H1 (cell line): ENCODE data around the gene TACC2. TPM values are rescaled to one million over a fixed set of nuclear protein-coding genes. Genes with fewer than 3 reads are reported as not detected.

ENCODE experiments used
- CTCF ChIA-PET: fragments of 300-600 bp; sonication (Branson Sonifier 250); formaldehyde crosslinking; loops from one replicate; lab custom pipeline; 2021; ENCODE audit not compliant: partially characterized antibody; lab: Charles Lee
- POLR2A ChIA-PET: fragments of 300-600 bp; sonication (Branson Sonifier 250); formaldehyde crosslinking; loops from one replicate; lab custom pipeline; 2021; ENCODE audit warnings: inconsistent platforms; ENCODE audit not compliant: partially characterized antibody; lab: Charles Lee
- DNase-seq, 2 experiments: peaks; one replicate each; pipeline versions ENCODE4 v3.0.0 to v3.0.0-alpha.2; 2010 to 2022; ENCODE audit warnings: low spot score in 2 of 2, low read depth in 1 of 2, mixed read lengths in 1 of 2
- FAIRE-seq: peaks from 2 replicates; lab custom pipeline; 2011; peaks lifted over from hg19 to GRCh38; lab: Jason Lieb, UNC
- H2AFZ ChIP-seq: 2 replicates; pipeline ENCODE4 v1.8.1; 2012; ENCODE audit warnings: low read length, inconsistent platforms
- H2AK5ac ChIP-seq: 2 replicates; pipeline ENCODE4 v1.6.1; 2013; ENCODE audit warnings: low read depth, low read length
- H2BK120ac ChIP-seq: replicated peaks from 2 replicates; pipeline ENCODE3; 2013; ENCODE audit warnings: low read depth, low read length, inconsistent platforms
- H2BK12ac ChIP-seq: 2 replicates; pipeline ENCODE4 v1.6.1; 2013; ENCODE audit warnings: low read depth, low read length
- H2BK15ac ChIP-seq: 2 replicates; pipeline ENCODE4 v1.6.1; 2013; ENCODE audit warnings: low read length
- H2BK20ac ChIP-seq: 2 replicates; pipeline ENCODE4 v1.6.1; 2013; ENCODE audit warnings: low read length
- H2BK5ac ChIP-seq: 2 replicates; pipeline ENCODE4 v1.6.1; 2013; ENCODE audit warnings: low read depth, low read length
- H3K14ac ChIP-seq: 2 replicates; pipeline ENCODE4 v1.6.1; 2013; ENCODE audit warnings: inconsistent platforms; ENCODE audit not compliant: insufficient read length
- H3K18ac ChIP-seq: 2 replicates; pipeline ENCODE4 v1.6.1; 2013; ENCODE audit warnings: low read length; ENCODE audit errors: extremely low read depth
- H3K23ac ChIP-seq: 2 replicates; pipeline ENCODE4 v1.6.1; 2013; ENCODE audit warnings: inconsistent platforms; ENCODE audit not compliant: insufficient read length
- H3K23me2 ChIP-seq: 2 replicates; pipeline ENCODE4 v1.6.1; 2013; ENCODE audit warnings: low read depth, low read length
- H3K27ac ChIP-seq: 2 replicates; pipeline ENCODE4 v1.6.1; 2011; ENCODE audit warnings: low read depth, low read length, inconsistent platforms
- H3K27me3 ChIP-seq, 4 experiments: replicated peaks in 1 of 4; 1 replicate in 1 of 4; 2 replicates in 3 of 4; pipeline versions ENCODE4 v1.6.1 to v1.8.1; 2011 to 2013; ENCODE audit warnings: low read length in 3 of 4, mild to moderate bottlenecking in 3 of 4, inconsistent platforms in 2 of 4, mixed read lengths in 2 of 4, moderate library complexity in 1 of 4; ENCODE audit not compliant: control insufficient read depth in 3 of 4, insufficient read depth in 3 of 4; ENCODE audit errors: extremely low read depth in 1 of 4
- H3K36me3 ChIP-seq, 4 experiments: 2 replicates each; pipeline versions ENCODE4 v1.6.1 to v1.8.1; 2011 to 2013; ENCODE audit warnings: mild to moderate bottlenecking in 4 of 4, low read length in 3 of 4, moderate library complexity in 2 of 4, control low read depth in 1 of 4, inconsistent platforms in 1 of 4; ENCODE audit not compliant: insufficient read depth in 4 of 4, control insufficient read depth in 2 of 4
- H3K4ac ChIP-seq: replicated peaks from 2 replicates; pipeline ENCODE3; 2013; ENCODE audit warnings: low read length, low read depth, mixed read lengths, inconsistent platforms; ENCODE audit not compliant: insufficient read length
- H3K4me1 ChIP-seq, 4 experiments: replicated peaks in 1 of 4; 1 replicate in 1 of 4; 2 replicates in 3 of 4; pipeline versions ENCODE4 v1.6.1 to v1.8.1; 2011 to 2013; ENCODE audit warnings: low read length in 3 of 4, inconsistent platforms in 2 of 4, mixed read lengths in 1 of 4; ENCODE audit not compliant: insufficient read depth in 4 of 4, control insufficient read depth in 3 of 4
- H3K4me2 ChIP-seq, 2 experiments: 2 replicates each; pipeline versions ENCODE4 v1.6.1 to v1.8.1; 2011 to 2013; ENCODE audit warnings: low read depth in 2 of 2, low read length in 2 of 2, control low read depth in 1 of 2, inconsistent platforms in 1 of 2, mild to moderate bottlenecking in 1 of 2; ENCODE audit not compliant: insufficient read depth in 1 of 2
- H3K4me3 ChIP-seq, 4 experiments: fragments of 200-600, 300-600 bp in 1 of 4; sonication (generic), shearing (Covaris generic), sonication (Bioruptor Twin) in 1 of 4; 2 replicates each; pipeline versions ENCODE4 v1.5.1 to v1.8.1; 2011 to 2016; ENCODE audit warnings: low read length in 4 of 4, low read depth in 3 of 4, control low read depth in 2 of 4, inconsistent platforms in 2 of 4, mild to moderate bottlenecking in 2 of 4, mixed read lengths in 1 of 4, moderate library complexity in 1 of 4; ENCODE audit not compliant: insufficient read depth in 2 of 4; ENCODE audit errors: extremely low read depth in 1 of 4
- H3K56ac ChIP-seq: replicated peaks from 2 replicates; pipeline ENCODE3; 2013; ENCODE audit warnings: low read depth, mild to moderate bottlenecking, mixed read lengths, low read length, inconsistent platforms; ENCODE audit not compliant: insufficient read length
- H3K79me1 ChIP-seq: 2 replicates; pipeline ENCODE4 v1.6.1; 2013; ENCODE audit warnings: low read depth, low read length, control low read depth
- H3K79me2 ChIP-seq, 2 experiments: 2 replicates each; pipeline versions ENCODE4 v1.6.1 to v1.8.1; 2012 to 2013; ENCODE audit warnings: low read length in 2 of 2, mild to moderate bottlenecking in 2 of 2, inconsistent platforms in 1 of 2; ENCODE audit not compliant: insufficient read depth in 2 of 2, control insufficient read depth in 1 of 2
- H3K9ac ChIP-seq, 4 experiments: replicated peaks in 1 of 4; 1 replicate in 1 of 4; 2 replicates in 3 of 4; pipeline versions ENCODE4 v1.6.1 to v1.8.1; 2011 to 2013; ENCODE audit warnings: low read depth in 3 of 4, low read length in 3 of 4, control low read depth in 2 of 4, mild to moderate bottlenecking in 2 of 4, moderate library complexity in 2 of 4, inconsistent platforms in 1 of 4; ENCODE audit errors: extremely low read depth in 1 of 4
- H3K9me3 ChIP-seq, 2 experiments: 2 replicates each; pipeline versions ENCODE4 v1.6.1 to v1.8.1; 2012 to 2013; ENCODE audit warnings: mild to moderate bottlenecking in 2 of 2, moderate library complexity in 2 of 2, control low read depth in 1 of 2, inconsistent platforms in 1 of 2, low read depth in 1 of 2, low read length in 1 of 2, mixed read lengths in 1 of 2; ENCODE audit not compliant: insufficient read depth in 2 of 2
- H4K20me1 ChIP-seq, 2 experiments: replicated peaks in 1 of 2; 2 replicates each; pipeline versions ENCODE3 to v1.8.1; 2011 to 2013; ENCODE audit warnings: inconsistent platforms in 2 of 2, low read length in 2 of 2, mild to moderate bottlenecking in 1 of 2; ENCODE audit not compliant: insufficient read depth in 2 of 2, control insufficient read depth in 1 of 2
- H4K5ac ChIP-seq: 2 replicates; pipeline ENCODE4 v1.6.1; 2013; ENCODE audit warnings: low read length, low read depth, mixed read lengths, inconsistent platforms; ENCODE audit not compliant: insufficient read length
- H4K8ac ChIP-seq: 2 replicates; pipeline ENCODE4 v1.8.0; 2013; ENCODE audit warnings: mild to moderate bottlenecking, moderate library complexity, low read length, inconsistent platforms; ENCODE audit not compliant: insufficient read depth; ENCODE audit errors: extremely low read depth
- H4K91ac ChIP-seq: replicated peaks from 2 replicates; pipeline ENCODE3; 2013; ENCODE audit warnings: low read length, mixed read lengths, inconsistent platforms; ENCODE audit not compliant: insufficient read length
- BCL11A ChIP-seq, 2 experiments: IDR thresholded peaks; one replicate each; pipeline ENCODE4 v1.6.1; 2011; ENCODE audit warnings: low read depth in 2 of 2, low read length in 2 of 2, mild to moderate bottlenecking in 2 of 2
- EP300 ChIP-seq, 2 experiments: IDR thresholded peaks; 1 replicate in 1 of 2; 2 replicates in 1 of 2; pipeline ENCODE4 v1.6.1; 2011 to 2012; ENCODE audit warnings: low read depth in 2 of 2, low read length in 2 of 2, mild to moderate bottlenecking in 2 of 2, borderline replicate concordance in 1 of 2, inconsistent platforms in 1 of 2, moderate library complexity in 1 of 2
- HDAC6 ChIP-seq: IDR thresholded peaks from one replicate; pipeline ENCODE4 v1.7.1; 2012; ENCODE audit warnings: low read depth, mild to moderate bottlenecking, inconsistent platforms, low read length, moderate library complexity
- PHF8 ChIP-seq: fragments of 200-600 bp; sonication (generic); conservative IDR thresholded peaks from 2 replicates; pipeline ENCODE4 v1.7.1; 2012; ENCODE audit warnings: low read depth, mild to moderate bottlenecking, inconsistent platforms, low read length, moderate library complexity
- POU5F1 ChIP-seq: IDR thresholded peaks from 2 replicates; pipeline ENCODE4 v1.6.1; 2011; ENCODE audit warnings: low read depth, mild to moderate bottlenecking, low read length, moderate library complexity
- RXRA ChIP-seq: IDR thresholded peaks from 2 replicates; pipeline ENCODE4 v1.6.1; 2011; ENCODE audit warnings: low read depth, mild to moderate bottlenecking, low read length, moderate library complexity; ENCODE audit not compliant: insufficient read depth
- SUZ12 ChIP-seq: fragments of 200-600 bp; sonication (generic); IDR thresholded peaks from 2 replicates; pipeline ENCODE4 v1.6.1; 2012; ENCODE audit warnings: mild to moderate bottlenecking, inconsistent platforms, low read length, moderate library complexity, mixed read lengths
- TAF1 ChIP-seq: IDR thresholded peaks from 2 replicates; pipeline ENCODE4 v1.6.1; 2011; ENCODE audit warnings: mild to moderate bottlenecking, low read depth, low read length
- WGBS, 2 experiments: shearing (Covaris generic) in 1 of 2; methylation state at CpG; one replicate each; pipeline versions ENCODE4 v1.1.6 to v1.1.7; 2013 to 2015; ENCODE audit warnings: low lambda C conversion rate in 2 of 2, mixed read lengths in 2 of 2, inconsistent platforms in 1 of 2, low coverage in 1 of 2, missing lambda C conversion rate in 1 of 2; ENCODE audit not compliant: insufficient replicate concordance in 2 of 2, insufficient coverage in 1 of 2, insufficient read length in 1 of 2; ENCODE audit errors: extremely low coverage in 1 of 2, missing lambda C conversion rate in 1 of 2; 5-methylcytosine and 5-hydroxymethylcytosine counted together
- polyA plus RNA-seq, 7 experiments: library from polyadenylated mRNA; depleted of rRNA in 3 of 7; stranded (reverse) in 5 of 7; unstranded in 2 of 7; fragments of >200 nt in 5 of 7; fragments of 200-250 nt in 2 of 7; gene quantifications; 1 replicate in 5 of 7; 2 replicates in 1 of 7; 4 replicates in 1 of 7; pipeline versions ENCODE4 v1.2.1 to v1.2.3, GENCODE V29; 2011 to 2013; ENCODE audit warnings: missing spikeins in 2 of 7, mixed read lengths in 2 of 7
- total RNA-seq: library from RNA; stranded (reverse); fragmentation: NEBNext Ultra II Directional; extraction: Animal tissue kit (Norgen Biotek cat#: 25700); gene quantifications from 2 replicates; pipeline ENCODE4 v1.2.1, GENCODE V29; 2021
- TF ChIP-seq, protein P1 (sequence below): IDR thresholded peaks from 2 replicates; pipeline ENCODE4 v1.6.1; 2012; ENCODE audit warnings: low read length, inconsistent platforms
- TF ChIP-seq, protein P2 (sequence below): IDR thresholded peaks from 2 replicates; pipeline ENCODE4 v1.6.1; 2012; ENCODE audit warnings: inconsistent platforms
- TF ChIP-seq, protein P3 (sequence below): IDR thresholded peaks from 2 replicates; pipeline ENCODE4 v1.6.1; 2011; ENCODE audit warnings: low read depth, mild to moderate bottlenecking, low read length; ENCODE audit not compliant: insufficient read depth

TACC2 gene
- total and polyA plus RNA-seq, 2 of the 8 experiments (the other 6 are each of a cell fraction or from before 2014, with no cell fraction given), result 21.2 to 46.6 TPM

GRCh38 chr10:122116331-122116730, 127.4 kb downstream of the TACC2 start:
- POLR2A ChIA-PET, result interaction anchor here (1.0 to 1.7 kb wide), 3 partner anchors 10 to 16 kb away, joined by 4 to 5 read pairs (median 4); no protein-coding TSS in a partner anchor
- H3K9ac ChIP-seq, result no peak overlapping the region
- no peak overlapping the region for H4K91ac ChIP-seq
- no peak overlapping the region for H2BK120ac ChIP-seq
- H3K4ac ChIP-seq, result no peak overlapping the region
- no peak overlapping the region for H3K56ac ChIP-seq
- no peaks in the 10 kb centered on the region; a peak in 2 of 7 replicates for H3K27me3 ChIP-seq
- no peak overlapping the region for H3K27ac ChIP-seq
- H3K23ac ChIP-seq, result no peak overlapping the region
- CTCF ChIA-PET, result interaction anchor here (0.6 to 2.3 kb wide), 7 partner anchors 16 to 230 kb away, joined by 3 to 8 read pairs (median 3); no protein-coding TSS in a partner anchor
- H3K14ac ChIP-seq, result no peak overlapping the region
- H4K5ac ChIP-seq, result no peak overlapping the region
- no peak overlapping the region for H2BK12ac ChIP-seq
- H2BK15ac ChIP-seq, result no peak overlapping the region
- H3K23me2 ChIP-seq, result peaks cover 8% of the 10 kb centered on the region; the same call in 1 of the 2 replicates
- 71% methylated on average over 5 of the region's 5 CpGs; no CpG with 5 or more reads in 1 of the 2 experiments for WGBS, 2 experiments
- H3K9me3 ChIP-seq, result no peaks in the 10 kb centered on the region
- H2BK20ac ChIP-seq, result no peak overlapping the region
- no peaks in the 10 kb centered on the region for H3K36me3 ChIP-seq
- peaks cover 7% of the 10 kb centered on the region for H3K79me1 ChIP-seq
- H4K8ac ChIP-seq, result no peak overlapping the region
- no peak overlapping the region for H3K4me2 ChIP-seq
- peaks cover 2% of the 10 kb centered on the region in 2 experiments for H4K20me1 ChIP-seq
- H3K79me2 ChIP-seq, result peaks cover 0 to 59% of the 10 kb centered on the region in 2 experiments; a peak in 2 of 4 replicates
- no peak overlapping the region for H3K18ac ChIP-seq
- no peak overlapping the region for H2AK5ac ChIP-seq
- H3K4me1 ChIP-seq, result peaks cover 0 to 14% (median 5%) of the 10 kb centered on the region in 4 experiments; a peak in 5 of 7 replicates
- FAIRE-seq, result no peak
- no peak overlapping the region for H3K4me3 ChIP-seq
- no peak for DNase-seq
- H2BK5ac ChIP-seq, result no peak overlapping the region
- no peak overlapping the region for H2AFZ ChIP-seq
- TF ChIP-seq RXRA (no peak), EP300 (IDR thresholded peaks at IDR 0.05; ENCODE audit: borderline replicate concordance in 1 of 2, low read depth in 2 of 2, low read length in 2 of 2) (no peak), HDAC6 (no peak), SUZ12 (no peak), POU5F1 (no peak), PHF8 (no peak), BCL11A (IDR thresholded peaks at IDR 0.05; ENCODE audit: low read depth in 2 of 2, low read length in 2 of 2) (no peak), TAF1 (no peak)
- TF ChIP-seq, protein P1, sequence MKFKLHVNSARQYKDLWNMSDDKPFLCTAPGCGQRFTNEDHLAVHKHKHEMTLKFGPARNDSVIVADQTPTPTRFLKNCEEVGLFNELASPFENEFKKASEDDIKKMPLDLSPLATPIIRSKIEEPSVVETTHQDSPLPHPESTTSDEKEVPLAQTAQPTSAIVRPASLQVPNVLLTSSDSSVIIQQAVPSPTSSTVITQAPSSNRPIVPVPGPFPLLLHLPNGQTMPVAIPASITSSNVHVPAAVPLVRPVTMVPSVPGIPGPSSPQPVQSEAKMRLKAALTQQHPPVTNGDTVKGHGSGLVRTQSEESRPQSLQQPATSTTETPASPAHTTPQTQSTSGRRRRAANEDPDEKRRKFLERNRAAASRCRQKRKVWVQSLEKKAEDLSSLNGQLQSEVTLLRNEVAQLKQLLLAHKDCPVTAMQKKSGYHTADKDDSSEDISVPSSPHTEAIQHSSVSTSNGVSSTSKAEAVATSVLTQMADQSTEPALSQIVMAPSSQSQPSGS, result no peak
- TF ChIP-seq, protein P2, sequence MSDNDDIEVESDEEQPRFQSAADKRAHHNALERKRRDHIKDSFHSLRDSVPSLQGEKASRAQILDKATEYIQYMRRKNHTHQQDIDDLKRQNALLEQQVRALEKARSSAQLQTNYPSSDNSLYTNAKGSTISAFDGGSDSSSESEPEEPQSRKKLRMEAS, result no peak
- TF ChIP-seq, protein P3, sequence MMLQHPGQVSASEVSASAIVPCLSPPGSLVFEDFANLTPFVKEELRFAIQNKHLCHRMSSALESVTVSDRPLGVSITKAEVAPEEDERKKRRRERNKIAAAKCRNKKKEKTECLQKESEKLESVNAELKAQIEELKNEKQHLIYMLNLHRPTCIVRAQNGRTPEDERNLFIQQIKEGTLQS, result no peak
